ENCODE measurements around the gene VMO1. TPM values are rescaled to one million over a fixed set of nuclear protein-coding genes. Genes with fewer than 3 reads are reported as not detected.

Gene VMO1
- total RNA-seq, 2 donors from 2014 or later, result 0.75 to 1.0 TPM

DNA sequence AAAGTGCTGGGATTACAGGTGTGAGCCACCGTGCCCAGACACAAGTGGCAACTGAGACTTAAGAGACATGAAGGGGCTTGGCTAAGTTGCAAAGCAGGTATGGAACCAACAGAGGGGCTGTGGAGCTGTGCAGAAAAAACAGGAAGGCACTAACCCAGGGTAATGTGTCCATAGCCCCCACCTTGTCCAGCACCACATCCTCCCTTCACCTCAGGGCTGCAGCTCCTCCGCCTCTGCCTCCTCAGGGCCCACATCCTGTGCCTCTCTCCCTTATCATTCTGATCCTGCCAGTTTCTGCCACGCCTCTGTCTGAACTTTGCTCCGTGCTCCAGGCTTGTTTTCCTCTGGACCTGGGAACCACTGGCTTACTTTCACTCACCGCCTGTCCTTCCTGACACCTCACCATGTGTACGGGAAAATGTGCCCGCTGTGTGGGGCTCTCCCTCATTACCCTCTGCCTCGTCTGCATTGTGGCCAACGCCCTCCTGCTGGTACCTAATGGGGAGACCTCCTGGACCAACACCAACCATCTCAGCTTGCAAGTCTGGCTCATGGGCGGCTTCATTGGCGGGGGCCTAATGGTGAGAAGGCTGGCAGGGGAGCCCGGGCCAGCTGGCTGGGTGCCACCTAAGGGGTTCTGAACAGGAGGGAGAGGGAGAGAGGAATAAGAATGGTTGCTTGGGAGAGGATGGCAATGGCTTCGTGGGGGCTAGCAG is 14.5 kb downstream of the VMO1 start, which contains the start of gene TM4SF5:
Gene TM4SF5, plus strand, starts transcription at position 368 of the 716 bp plus-strand sequence. Its CDS starts 37 bp downstream, at position 405.
- H3K4me3 ChIP-seq (ENCODE audit: low read length), result no peak within 1 kb of the TSS
- H3K27me3 ChIP-seq (ENCODE audit: control insufficient read depth, insufficient read depth, low read length, poor library complexity, severe bottlenecking), result no peaks in the 10 kb centered on the region
- TF ChIP-seq, protein P1, sequence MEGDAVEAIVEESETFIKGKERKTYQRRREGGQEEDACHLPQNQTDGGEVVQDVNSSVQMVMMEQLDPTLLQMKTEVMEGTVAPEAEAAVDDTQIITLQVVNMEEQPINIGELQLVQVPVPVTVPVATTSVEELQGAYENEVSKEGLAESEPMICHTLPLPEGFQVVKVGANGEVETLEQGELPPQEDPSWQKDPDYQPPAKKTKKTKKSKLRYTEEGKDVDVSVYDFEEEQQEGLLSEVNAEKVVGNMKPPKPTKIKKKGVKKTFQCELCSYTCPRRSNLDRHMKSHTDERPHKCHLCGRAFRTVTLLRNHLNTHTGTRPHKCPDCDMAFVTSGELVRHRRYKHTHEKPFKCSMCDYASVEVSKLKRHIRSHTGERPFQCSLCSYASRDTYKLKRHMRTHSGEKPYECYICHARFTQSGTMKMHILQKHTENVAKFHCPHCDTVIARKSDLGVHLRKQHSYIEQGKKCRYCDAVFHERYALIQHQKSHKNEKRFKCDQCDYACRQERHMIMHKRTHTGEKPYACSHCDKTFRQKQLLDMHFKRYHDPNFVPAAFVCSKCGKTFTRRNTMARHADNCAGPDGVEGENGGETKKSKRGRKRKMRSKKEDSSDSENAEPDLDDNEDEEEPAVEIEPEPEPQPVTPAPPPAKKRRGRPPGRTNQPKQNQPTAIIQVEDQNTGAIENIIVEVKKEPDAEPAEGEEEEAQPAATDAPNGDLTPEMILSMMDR (conservative IDR thresholded peaks at IDR 0.05), result no peak
- 84 to 91% methylated on average over 8 to 13 of the region's 13 CpGs for WGBS, 2 experiments (ENCODE audit: insufficient coverage in 1 of 2, insufficient read length in 1 of 2)
- Mint-ChIP-seq H3K4me1 (no peaks in the 10 kb centered on the region), H3K27ac (no peak within 1 kb of the TSS), H3K4me3 (no peak within 1 kb of the TSS), H3K36me3 (ENCODE audit: low read depth) (no peaks in the 10 kb centered on the region), H3K27me3 (ENCODE audit: insufficient read depth) (peaks cover 20% of the 10 kb centered on the region), H3K9me3 (no peaks in the 10 kb centered on the region)
- H3K9me3 ChIP-seq (ENCODE audit: control insufficient read depth, low read length), result no peaks in the 10 kb centered on the region
- no peak within 1 kb of the TSS for H3K9ac ChIP-seq (ENCODE audit: extremely low read depth, low read length, poor library complexity, severe bottlenecking)
- DNase-seq, result no peak
- H3K27ac ChIP-seq (ENCODE audit: low read depth, low read length), result no peak within 1 kb of the TSS
- H3K36me3 ChIP-seq (ENCODE audit: control insufficient read depth, insufficient read depth, low read length), result no peaks in the 10 kb centered on the region
- no peaks in the 10 kb centered on the region for H3K4me1 ChIP-seq (ENCODE audit: control insufficient read depth, insufficient read depth, low read length)

DNA sequence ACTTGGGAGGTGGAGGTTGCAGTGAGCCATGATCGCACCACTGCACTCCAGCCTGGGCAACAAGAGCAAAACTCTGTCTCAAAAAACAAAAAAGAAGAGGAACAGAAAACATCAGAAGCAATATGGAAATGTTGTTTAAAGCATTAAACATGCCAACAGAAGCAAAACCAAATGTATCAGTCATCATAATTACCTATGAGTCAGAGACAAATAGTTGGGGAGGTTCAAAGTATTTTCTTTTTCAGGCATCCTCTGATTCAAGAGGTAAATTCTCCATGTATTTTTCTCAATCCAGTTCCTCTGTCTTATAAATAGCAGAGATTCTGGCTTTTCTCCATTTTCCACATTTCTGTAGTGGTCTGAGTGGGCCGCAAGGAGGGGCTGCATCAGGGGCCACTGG is 16.5 kb downstream of the VMO1 start:
- H3K4me3 ChIP-seq (ENCODE audit: low read length), result no peak overlapping the region
- Mint-ChIP-seq H3K36me3 (ENCODE audit: low read depth) (no peaks in the 10 kb centered on the region), H3K4me1 (no peaks in the 10 kb centered on the region), H3K4me3 (no peak overlapping the region), H3K27me3 (ENCODE audit: insufficient read depth) (peaks cover 20% of the 10 kb centered on the region), H3K27ac (no peak overlapping the region), H3K9me3 (no peaks in the 10 kb centered on the region)
- TF ChIP-seq, protein P1 (conservative IDR thresholded peaks at IDR 0.05), result no peak
- WGBS, 2 experiments (ENCODE audit: insufficient coverage in 1 of 2, insufficient read length in 1 of 2), result 90 to 94% methylated on average over 2 of the region's 2 CpGs
- no peaks in the 10 kb centered on the region for H3K36me3 ChIP-seq (ENCODE audit: control insufficient read depth, insufficient read depth, low read length)
- no peaks in the 10 kb centered on the region for H3K27me3 ChIP-seq (ENCODE audit: control insufficient read depth, insufficient read depth, low read length, poor library complexity, severe bottlenecking)
- DNase-seq, result no peak
- H3K9me3 ChIP-seq (ENCODE audit: control insufficient read depth, low read length), result no peaks in the 10 kb centered on the region
- no peak overlapping the region for H3K27ac ChIP-seq (ENCODE audit: low read depth, low read length)
- no peaks in the 10 kb centered on the region for H3K4me1 ChIP-seq (ENCODE audit: control insufficient read depth, insufficient read depth, low read length)
- H3K9ac ChIP-seq (ENCODE audit: extremely low read depth, low read length, poor library complexity, severe bottlenecking), result no peak overlapping the region

DNA sequence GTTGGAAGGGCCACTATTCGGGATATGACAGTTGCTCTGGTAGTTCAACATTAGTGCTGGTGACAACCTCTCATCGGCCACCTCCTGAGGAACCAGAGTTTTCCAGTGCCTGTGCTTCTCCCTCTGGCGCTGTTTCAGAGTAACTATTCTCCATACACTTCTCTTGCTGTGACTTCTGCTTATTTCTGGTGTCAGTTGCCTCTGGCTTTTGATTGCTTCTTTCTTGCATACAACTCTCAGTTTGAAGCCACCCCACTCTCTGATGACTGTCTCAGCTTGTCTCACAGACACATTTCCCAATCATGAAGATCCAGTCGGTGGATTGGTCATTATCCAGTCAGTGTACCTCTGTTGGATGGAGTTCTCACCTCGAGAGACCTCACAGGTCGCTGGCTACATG is 17.9 kb downstream of the VMO1 start:
- H3K4me1 Mint-ChIP-seq, result no peaks in the 10 kb centered on the region
- no peak overlapping the region for H3K9ac ChIP-seq (ENCODE audit: extremely low read depth, low read length, poor library complexity, severe bottlenecking)
- WGBS, 2 experiments (ENCODE audit: insufficient coverage in 1 of 2, insufficient read length in 1 of 2), result 91 to 92% methylated on average over 3 to 6 of the region's 6 CpGs
- no peak overlapping the region for H3K4me3 Mint-ChIP-seq
- no peaks in the 10 kb centered on the region for H3K9me3 ChIP-seq (ENCODE audit: control insufficient read depth, low read length)
- H3K27me3 ChIP-seq (ENCODE audit: control insufficient read depth, insufficient read depth, low read length, poor library complexity, severe bottlenecking), result no peaks in the 10 kb centered on the region
- H3K9me3 Mint-ChIP-seq, result no peaks in the 10 kb centered on the region
- no peak overlapping the region for H3K27ac ChIP-seq (ENCODE audit: low read depth, low read length)
- no peak overlapping the region for H3K4me3 ChIP-seq (ENCODE audit: low read length)
- H3K4me1 ChIP-seq (ENCODE audit: control insufficient read depth, insufficient read depth, low read length), result no peaks in the 10 kb centered on the region
- no peaks in the 10 kb centered on the region for H3K36me3 ChIP-seq (ENCODE audit: control insufficient read depth, insufficient read depth, low read length)
- peaks cover 14% of the 10 kb centered on the region for H3K27me3 Mint-ChIP-seq (ENCODE audit: insufficient read depth)
- H3K27ac Mint-ChIP-seq, result no peak overlapping the region
- DNase-seq, result no peak
- TF ChIP-seq, protein P1 (conservative IDR thresholded peaks at IDR 0.05), result no peak
- no peaks in the 10 kb centered on the region for H3K36me3 Mint-ChIP-seq (ENCODE audit: low read depth)

Measured in endodermal cell (in vitro differentiated cells).